ENCODE results near the gene OBSCN. TPM values are rescaled to one million over a fixed set of nuclear protein-coding genes. Genes with fewer than 3 reads are reported as not detected.
"Not testable (repeated sequence)": the region's sequence is repeated elsewhere in the genome, so short reads cannot be mapped to it uniquely, and the experiment has no call there.

Gene OBSCN
- total RNA-seq, 1 experiment from 2014 or later: 0.87 TPM

DNA sequence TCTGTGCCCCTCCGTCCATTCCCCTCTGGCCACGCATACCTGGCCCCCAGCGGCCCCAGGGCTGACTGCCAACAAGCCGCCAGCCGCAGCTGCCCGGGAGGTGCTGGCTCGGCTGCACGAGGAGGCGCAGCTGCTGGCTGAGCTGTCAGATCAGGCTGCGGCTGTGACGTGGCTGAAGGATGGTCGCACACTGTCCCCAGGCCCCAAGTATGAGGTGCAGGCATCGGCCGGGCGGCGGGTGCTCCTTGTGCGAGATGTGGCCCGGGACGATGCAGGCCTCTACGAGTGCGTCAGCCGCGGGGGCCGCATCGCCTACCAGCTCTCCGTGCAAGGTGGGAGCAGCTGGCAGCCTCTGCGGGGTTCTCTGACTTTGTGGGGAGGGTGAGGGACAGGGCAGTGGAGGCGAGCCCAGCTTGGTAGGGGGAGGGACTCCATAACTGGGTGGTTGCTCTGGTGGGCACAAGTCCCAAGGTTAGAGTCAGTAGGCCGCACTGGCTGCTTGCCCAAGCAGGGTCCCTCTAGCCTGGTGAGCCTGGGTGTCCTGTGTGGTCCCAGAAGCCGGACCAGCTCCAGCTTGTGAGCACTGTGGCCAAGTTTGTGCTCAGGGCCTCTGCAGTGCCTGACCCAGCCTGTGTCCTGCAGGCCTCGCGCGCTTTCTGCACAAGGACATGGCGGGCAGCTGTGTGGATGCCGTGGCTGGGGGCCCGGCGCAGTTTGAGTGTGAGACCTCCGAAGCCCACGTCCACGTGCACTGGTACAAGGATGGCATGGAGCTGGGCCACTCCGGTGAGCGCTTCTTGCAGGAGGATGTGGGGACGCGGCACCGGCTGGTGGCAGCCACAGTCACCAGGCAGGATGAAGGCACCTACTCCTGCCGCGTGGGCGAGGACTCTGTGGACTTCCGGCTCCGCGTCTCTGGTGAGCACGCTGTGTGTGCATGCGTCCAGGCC is 8.8 kb downstream of the OBSCN start:
- Histone ChIP-seq H3K36me3 (no peaks in the 10 kb centered on the region), H3K4me3 (no peak overlapping the region), H3K27ac (no peak overlapping the region), H3K4me1 (replicated peaks) (0 out of 2 replicates have a peak, but pooled peaks cover 3% of the 10 kb centered on the region), H3K27me3 (replicated peaks) (no peaks in the 10 kb centered on the region), H3K9me3 (replicated peaks) (no peaks in the 10 kb centered on the region)
- peak in 1 of 2 experiments; percentile 40 for DNase-seq (ENCODE audit: low read depth in 1 of 2, low spot score in 2 of 2)

DNA sequence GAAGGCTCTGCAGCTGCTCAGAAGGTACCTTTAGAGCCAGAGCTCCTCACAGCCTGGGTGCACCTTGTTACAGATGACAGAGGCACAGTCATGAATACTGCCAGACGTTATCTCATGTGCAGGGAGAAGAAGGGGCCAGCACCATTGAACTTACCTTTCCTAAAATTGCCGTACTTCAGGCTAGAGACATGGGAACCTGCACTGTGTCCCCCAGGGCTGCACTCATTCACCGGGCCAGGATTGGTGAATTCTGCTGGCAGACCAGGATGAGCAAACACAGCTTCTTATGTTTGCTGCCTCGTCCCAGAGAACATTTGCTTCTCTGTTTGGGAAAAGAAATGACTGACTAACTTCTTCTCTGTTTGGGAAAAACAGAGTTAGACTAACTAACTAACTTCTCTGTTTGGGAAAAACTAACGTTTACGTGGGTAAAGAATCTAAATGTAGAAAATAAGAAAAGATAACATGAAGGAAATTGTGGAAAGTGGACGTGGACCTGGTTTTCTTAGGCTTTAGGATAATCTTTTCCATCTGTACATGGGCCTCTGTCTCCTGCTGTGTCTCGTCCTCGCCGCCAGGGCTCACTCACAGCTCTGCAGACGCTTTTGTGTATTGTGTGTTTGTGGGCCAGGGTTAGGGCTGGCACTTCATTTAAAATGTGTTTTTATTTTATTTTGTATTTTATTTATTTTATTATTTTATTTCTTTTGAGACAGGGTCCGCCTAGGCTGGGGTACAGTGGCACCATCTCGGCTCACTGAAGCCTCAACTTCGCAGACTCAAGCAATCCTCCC is 9.9 kb downstream of the OBSCN start:
- H3K27ac ChIP-seq: no peak overlapping the region
- H3K36me3 ChIP-seq: no peaks in the 10 kb centered on the region
- no peaks in the 10 kb centered on the region for H3K27me3 ChIP-seq (replicated peaks)

DNA sequence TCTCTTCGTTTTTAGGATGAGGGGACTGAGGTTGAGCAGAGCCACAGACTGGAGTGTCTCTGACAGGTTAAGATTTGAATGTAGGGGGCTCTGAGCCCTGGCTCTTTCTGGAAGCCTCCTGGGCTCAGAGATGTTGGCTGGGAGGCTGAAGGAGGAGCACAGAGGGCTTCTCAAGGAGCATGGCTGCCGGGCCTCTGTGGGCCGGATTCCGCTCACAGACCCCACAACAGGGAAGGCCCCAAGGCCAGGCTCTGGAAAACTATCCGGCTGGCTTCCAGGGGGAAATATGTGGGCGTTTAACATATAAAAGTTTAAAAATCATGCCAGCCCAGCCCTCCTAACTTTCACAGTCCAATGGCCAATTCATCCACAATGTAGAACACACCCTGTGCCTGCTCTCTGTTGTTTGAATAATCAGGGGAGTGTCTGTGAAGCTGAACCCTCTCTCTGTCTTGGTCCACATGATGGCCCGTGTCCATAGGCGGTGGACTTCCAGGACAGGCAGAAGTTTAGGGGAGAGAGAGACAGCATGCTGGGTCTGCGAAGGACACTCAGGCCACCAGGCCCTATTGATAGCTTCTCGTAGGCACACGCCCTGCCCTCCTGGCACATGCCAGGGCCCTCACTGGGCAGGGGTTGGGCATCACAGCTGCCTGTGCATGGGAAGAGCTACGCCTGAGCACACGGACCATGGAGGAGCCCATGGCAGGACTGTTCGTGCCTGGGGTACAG is 10.8 kb downstream of the OBSCN start:
- H3K4me3 ChIP-seq: no peak overlapping the region
- DNase-seq (ENCODE audit: low read depth in 1 of 2, low spot score in 2 of 2): no peak
- no peaks in the 10 kb centered on the region for H3K9me3 ChIP-seq (replicated peaks)
- no peaks in the 10 kb centered on the region for H3K4me1 ChIP-seq (replicated peaks)
- H3K27ac ChIP-seq: no peak overlapping the region
- H3K36me3 ChIP-seq: no peaks in the 10 kb centered on the region
- H3K27me3 ChIP-seq (replicated peaks): no peaks in the 10 kb centered on the region

More for the DNA sequence above, 9.9 kb downstream of the OBSCN start:
- Histone ChIP-seq H3K4me3 (no peak overlapping the region), H3K9me3 (replicated peaks) (no peaks in the 10 kb centered on the region), H3K4me1 (replicated peaks) (0 out of 2 replicates have a peak, but pooled peaks cover 3% of the 10 kb centered on the region)
- no peak for DNase-seq (ENCODE audit: low read depth in 1 of 2, low spot score in 2 of 2)

DNA sequence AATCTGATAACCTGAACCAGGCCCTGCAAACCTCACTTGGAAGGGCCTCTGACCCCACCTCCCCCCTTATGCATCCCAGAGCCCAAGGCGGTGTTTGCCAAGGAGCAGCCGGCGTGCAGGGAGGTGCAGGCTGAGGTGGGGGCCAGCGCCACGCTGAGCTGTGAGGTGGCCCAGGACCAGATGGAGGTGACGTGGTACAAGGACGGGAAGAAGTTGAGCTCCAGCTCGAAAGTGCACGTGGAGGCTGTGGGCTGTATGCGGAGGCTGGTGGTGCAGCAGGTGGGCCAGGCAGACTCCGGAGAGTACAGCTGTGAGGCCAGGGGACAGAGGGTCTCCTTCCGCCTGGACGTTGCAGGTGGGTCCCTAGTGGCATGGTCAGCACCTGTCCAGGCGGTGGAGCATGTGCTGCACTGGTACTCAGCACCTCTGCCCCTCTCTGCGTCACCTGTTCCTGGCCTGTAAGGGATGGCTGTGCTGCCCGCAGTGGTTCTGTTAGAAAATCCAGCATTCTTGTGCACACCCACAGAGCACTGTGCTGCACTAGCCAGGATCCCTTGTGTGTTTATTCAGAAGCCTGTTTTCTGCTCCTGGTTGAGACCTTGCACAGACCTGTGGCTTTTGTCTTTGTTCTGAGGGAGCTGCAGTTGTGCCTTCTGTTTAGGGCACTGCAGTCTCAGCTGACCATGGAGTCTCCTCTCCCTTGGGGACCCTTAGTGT is 11.6 kb downstream of the OBSCN start:
- no peak for DNase-seq (ENCODE audit: low read depth in 1 of 2, low spot score in 2 of 2)

DNA sequence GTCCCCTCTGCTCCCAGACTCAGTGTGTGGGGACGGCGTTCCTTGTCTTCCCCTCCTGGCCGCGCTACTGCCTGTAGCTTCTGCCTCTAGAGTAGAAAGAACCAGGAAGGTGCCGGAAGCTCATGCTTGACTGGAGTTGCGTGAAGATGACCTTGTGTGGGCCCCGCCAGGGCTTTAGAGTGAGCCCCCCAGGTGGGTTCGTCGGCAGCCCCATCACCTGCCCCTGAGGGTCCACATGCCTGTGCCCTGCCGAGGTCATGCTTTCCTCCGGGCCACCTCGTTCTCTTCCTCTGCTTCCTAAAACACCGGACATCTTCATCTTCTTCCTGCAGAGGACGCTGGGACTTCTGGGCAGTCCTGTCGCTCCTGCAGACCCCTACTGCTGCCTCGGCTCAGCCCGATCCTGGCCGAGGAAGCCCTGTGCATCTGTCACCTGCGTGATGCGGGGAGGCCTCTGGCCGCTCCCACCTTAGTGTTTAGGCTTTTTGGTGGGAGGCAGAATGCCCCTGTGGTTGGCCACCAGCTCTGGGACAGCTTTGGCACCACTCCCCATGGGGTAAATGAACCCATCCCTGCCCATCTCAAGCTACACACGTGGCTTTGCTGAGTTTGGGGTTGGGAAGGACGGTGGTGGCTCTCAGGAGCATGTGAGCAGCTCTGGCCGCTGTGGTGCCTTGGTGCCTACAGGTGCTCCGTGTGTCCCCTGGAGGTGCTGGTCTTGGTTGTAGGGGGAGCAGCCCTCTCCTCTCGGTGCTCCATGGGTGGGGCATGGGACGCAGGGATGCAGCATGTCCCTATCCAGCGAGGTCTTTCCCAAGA is 12.3 kb downstream of the OBSCN start:
- no peaks in the 10 kb centered on the region for H3K36me3 ChIP-seq
- H3K27me3 ChIP-seq (replicated peaks): no peaks in the 10 kb centered on the region
- no peak overlapping the region for H3K27ac ChIP-seq
- H3K4me3 ChIP-seq: no peak overlapping the region
- H3K4me1 ChIP-seq (replicated peaks): no peaks in the 10 kb centered on the region
- DNase-seq (ENCODE audit: low read depth in 1 of 2, low spot score in 2 of 2): no peak
- H3K9me3 ChIP-seq (replicated peaks): no peaks in the 10 kb centered on the region

More for the DNA sequence above, 11.6 kb downstream of the OBSCN start:
- Histone ChIP-seq H3K9me3 (replicated peaks) (no peaks in the 10 kb centered on the region), H3K4me3 (no peak overlapping the region), H3K27ac (no peak overlapping the region), H3K36me3 (no peaks in the 10 kb centered on the region), H3K27me3 (replicated peaks) (no peaks in the 10 kb centered on the region), H3K4me1 (replicated peaks) (no peaks in the 10 kb centered on the region)

DNA sequence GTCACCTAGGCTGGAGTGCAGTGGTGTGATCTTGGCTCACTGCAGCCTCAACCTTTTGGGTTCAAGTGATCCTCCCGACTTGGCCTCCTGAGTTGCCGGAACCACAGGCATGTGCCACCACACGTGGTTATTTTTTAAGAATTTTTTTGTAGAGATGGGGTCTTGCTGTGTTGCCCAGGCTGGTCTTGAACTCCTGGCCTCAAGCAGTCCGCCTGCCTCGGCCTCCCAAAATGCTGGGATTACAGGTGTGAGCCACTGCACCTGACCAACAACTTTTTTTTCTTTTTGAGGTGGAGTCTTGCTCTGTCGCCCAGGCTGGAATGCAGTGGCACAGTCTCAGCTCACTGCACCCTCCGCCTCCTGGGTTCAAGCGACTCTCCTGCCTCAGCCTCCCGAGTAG is 13.3 kb downstream of the OBSCN start:
- H3K9me3 ChIP-seq (replicated peaks); H3K36me3 ChIP-seq; H3K27ac ChIP-seq; H3K27me3 ChIP-seq (replicated peaks); DNase-seq (ENCODE audit: low read depth in 1 of 2, low spot score in 2 of 2); H3K4me3 ChIP-seq; H3K4me1 ChIP-seq (replicated peaks): not testable (repeated sequence)

DNA sequence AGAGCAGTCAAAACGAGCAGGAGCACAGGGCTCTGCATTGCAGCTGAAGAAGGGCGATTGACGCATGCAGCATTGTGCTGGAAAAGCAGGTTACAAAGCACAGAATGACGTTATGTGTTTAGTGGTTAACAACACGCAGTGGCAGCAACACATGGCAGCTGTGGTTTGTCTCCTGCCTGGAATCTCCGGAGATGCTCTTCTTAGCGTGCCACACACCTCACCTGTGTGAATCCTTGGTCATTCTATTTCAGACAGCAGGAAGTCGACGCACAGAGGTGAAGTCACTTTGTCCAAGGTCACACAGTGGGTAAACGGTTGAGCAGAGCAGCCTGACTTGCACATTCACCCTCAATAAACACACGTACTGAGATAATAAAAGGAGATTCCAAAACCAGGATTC is 14.7 kb downstream of the OBSCN start:
- H3K4me1 ChIP-seq (replicated peaks): no peaks in the 10 kb centered on the region
- no peaks in the 10 kb centered on the region for H3K36me3 ChIP-seq
- H3K27ac ChIP-seq: no peak overlapping the region
- H3K9me3 ChIP-seq (replicated peaks): no peaks in the 10 kb centered on the region
- DNase-seq (ENCODE audit: low read depth in 1 of 2, low spot score in 2 of 2): no peak
- H3K4me3 ChIP-seq: no peak overlapping the region
- no peaks in the 10 kb centered on the region for H3K27me3 ChIP-seq (replicated peaks)

DNA sequence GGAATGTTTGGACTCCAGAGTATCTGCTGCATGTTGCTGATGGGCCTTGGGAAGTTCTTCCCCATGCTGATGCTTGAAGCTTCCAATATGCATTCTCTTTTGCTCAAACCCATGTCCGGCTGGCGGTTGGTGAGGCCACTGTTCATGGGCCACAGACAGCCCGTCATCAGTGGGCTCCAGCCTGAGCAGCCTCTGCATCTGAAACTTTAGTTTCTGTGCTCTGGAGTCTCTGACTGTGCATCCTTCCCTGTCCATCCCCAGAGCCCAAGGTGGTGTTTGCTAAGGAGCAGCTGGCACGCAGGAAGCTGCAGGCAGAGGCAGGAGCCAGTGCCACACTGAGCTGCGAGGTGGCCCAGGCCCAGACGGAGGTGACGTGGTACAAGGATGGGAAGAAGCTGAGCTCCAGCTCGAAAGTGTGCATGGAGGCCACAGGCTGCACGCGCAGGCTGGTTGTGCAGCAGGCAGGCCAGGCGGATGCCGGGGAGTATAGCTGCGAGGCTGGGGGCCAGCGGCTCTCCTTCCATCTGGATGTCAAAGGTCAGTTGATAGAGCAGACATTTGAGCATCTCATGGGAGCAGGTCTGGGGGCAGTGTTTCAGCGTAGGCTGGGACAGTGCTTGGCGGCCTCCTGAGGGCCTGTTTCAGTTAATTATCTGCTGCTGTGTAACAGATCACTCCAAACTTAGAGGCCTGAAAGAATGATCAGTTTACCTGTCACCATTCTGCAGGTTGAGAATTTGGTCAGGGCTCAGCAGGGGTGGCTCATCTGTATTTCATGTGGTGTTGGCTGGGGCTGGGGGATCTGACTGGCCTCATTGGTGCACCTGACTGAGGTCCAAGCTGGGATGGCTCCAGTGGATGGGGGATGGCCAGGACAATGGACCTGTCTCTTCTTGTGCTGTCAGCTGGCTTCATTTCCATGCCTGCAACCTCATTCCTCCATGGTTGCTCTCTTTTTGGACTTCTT is 16.6 kb downstream of the OBSCN start:
- peak in 1 of 2 experiments; percentile 34 for DNase-seq (ENCODE audit: low read depth in 1 of 2, low spot score in 2 of 2)
- Histone ChIP-seq H3K36me3 (no peaks in the 10 kb centered on the region), H3K4me3 (no peak overlapping the region), H3K27me3 (replicated peaks) (no peaks in the 10 kb centered on the region), H3K9me3 (replicated peaks) (no peaks in the 10 kb centered on the region), H3K27ac (no peak overlapping the region), H3K4me1 (replicated peaks) (peaks cover 7% of the 10 kb centered on the region)

DNA sequence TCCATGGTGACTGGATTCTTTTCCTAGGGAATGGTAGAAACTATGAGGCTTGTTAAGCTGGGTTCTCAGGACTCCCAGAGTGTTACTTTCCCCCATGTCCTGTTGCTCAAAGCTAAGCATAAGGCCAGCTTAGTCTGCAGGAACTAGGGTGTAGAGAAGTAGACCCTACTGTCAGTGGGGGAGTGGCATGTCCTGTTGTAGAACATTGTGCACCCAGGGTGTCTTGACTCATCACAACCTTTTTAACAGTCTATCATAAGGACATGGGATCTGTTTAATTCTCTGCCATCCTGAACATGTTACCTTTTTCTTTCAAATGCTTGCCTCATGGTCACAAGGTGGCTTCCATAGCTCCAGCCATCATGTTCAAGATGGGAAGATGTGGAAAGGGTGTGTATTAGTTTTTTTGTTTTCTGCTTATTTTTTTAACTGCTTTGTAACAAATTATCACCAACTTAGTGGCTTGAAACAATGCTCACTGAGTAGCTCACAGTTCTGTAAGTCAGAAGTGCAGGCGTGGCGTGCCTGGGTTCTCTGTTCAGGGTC is 17.4 kb downstream of the OBSCN start:
- Histone ChIP-seq H3K4me3 (no peak overlapping the region), H3K4me1 (replicated peaks) (peaks cover 7% of the 10 kb centered on the region), H3K27ac (no peak overlapping the region), H3K36me3 (no peaks in the 10 kb centered on the region), H3K27me3 (replicated peaks) (no peaks in the 10 kb centered on the region), H3K9me3 (replicated peaks) (no peaks in the 10 kb centered on the region)
- peak in 1 of 2 experiments; percentile 5 for DNase-seq (ENCODE audit: low read depth in 1 of 2, low spot score in 2 of 2)

DNA sequence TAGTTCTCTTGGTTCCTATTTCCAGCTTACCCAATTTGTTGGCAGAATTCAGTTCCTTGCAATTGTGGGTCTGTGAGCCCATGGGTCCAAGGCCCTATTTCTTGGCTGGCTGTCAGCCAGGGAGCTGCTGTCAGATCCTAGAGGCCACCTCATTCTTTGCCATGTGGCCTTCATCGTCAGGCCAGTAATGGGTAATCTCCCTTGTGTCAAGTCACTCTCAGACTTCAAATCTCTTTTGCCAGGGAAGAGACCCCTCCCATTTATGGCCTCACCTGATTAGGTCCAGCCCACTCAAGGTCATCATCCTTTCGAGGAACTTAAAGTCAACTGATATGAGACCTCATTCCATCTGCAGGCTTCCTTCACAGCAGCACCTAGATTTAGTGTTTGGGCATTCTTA is 17.9 kb downstream of the OBSCN start:
- Histone ChIP-seq H3K27me3 (replicated peaks) (no peaks in the 10 kb centered on the region), H3K4me1 (replicated peaks) (peaks cover 7% of the 10 kb centered on the region), H3K4me3 (no peak overlapping the region), H3K36me3 (no peaks in the 10 kb centered on the region), H3K9me3 (replicated peaks) (no peaks in the 10 kb centered on the region), H3K27ac (no peak overlapping the region)
- DNase-seq (ENCODE audit: low read depth in 1 of 2, low spot score in 2 of 2): peak in 1 of 2 experiments; percentile 10

DNA sequence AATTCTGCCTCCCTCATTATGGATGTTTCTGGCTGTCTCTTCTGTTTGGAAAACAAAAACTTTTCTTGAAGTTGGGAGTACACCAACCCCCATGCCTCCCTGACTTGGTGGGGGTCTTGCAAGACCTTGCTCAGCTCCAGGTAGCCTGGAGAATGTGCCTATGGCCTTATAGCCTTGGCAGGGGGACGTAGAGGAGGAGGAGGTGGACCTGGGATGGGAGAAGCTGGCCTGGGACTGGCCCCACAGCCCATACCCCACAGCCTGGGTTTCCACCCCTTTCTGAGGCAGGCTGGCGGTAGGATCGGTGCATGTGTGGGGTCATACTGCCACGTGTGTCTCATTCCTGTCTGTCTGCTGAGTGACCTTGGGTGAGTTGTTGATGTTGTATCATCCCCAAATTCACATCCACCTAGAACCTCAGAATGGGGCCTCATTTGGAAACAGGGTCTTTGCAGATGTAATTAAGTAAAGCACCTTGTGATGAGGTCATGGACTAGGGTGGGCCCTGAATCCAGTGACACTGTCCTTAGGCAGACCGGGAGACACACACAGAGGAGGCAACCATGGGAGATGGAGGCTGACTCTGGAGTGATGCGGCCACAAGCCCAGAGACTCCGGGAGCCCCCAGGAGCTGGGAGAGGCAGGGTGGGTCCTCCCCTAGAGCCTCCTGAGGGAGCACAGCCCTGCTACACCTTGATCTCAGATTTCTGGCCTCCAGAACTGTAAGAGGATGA is 18.5 kb downstream of the OBSCN start:
- Histone ChIP-seq H3K9me3 (replicated peaks) (no peaks in the 10 kb centered on the region), H3K27ac (no peak overlapping the region), H3K27me3 (replicated peaks) (no peaks in the 10 kb centered on the region), H3K4me1 (replicated peaks) (peaks cover 7% of the 10 kb centered on the region), H3K36me3 (no peaks in the 10 kb centered on the region), H3K4me3 (no peak overlapping the region)
- peak in 1 of 2 experiments; percentile 19 for DNase-seq (ENCODE audit: low read depth in 1 of 2, low spot score in 2 of 2)

All from SJSA1 (cell line).